DMS79 treated with DMSO at 0.1 percent for 48 hours (cell line): Measurements from ENCODE around the gene MIPEP.
"Not testable (repeated sequence)": the region's sequence is repeated elsewhere in the genome, so short reads cannot be mapped to it uniquely, and the experiment has no call there.

Source experiments
- DNase-seq: peaks from one replicate; lab custom pipeline; 2025; lab: John Stamatoyannopoulos, UW

The MIPEP gene

DNA sequence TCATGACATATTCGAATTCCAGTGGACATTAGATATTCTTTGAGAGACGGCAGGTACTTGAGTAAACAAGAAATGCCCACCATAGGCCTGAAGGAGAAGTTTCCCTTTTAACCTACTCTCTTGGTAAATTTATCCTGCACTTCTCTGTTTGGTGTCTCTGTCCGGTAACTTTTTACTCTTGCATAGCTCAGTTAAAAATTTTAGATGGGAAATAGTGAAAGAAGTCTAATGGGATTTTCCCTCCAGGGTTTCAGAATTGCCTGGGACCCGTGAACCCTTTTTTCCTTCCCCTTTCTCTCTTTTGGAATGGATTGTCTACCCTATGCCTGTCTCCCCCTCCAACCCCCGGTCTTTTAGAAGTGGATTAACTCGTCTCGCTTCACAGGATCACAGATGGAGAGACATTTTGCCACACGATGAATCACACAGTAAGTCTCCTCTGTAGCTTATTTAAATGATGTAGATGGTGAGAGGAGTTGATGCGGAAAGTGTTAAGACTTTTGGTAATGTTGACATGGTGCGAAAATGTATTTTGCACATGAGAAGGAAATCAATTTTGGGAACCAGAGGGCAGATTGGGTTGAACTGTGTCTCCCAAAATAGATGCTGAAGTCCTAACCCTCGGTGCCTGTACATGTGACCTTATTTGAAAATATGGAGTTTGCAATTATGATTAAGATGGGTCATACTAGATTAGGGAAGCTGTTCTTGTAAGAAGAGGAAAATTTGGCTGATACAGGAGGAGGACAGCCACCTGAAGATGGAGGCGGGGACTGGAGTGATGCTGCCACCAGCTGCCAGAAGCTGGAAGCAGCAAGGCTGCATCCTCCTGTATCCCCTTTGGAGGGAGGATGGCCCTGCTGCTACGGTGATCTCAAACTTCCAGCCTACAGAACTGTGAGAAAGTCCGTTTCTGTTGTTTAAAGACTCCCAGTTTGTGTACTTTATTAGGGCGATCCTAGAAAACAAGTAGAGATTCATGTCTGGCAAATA is 711 bp upstream of the MIPEP start:
- peak; percentile 27 for DNase-seq

DNA sequence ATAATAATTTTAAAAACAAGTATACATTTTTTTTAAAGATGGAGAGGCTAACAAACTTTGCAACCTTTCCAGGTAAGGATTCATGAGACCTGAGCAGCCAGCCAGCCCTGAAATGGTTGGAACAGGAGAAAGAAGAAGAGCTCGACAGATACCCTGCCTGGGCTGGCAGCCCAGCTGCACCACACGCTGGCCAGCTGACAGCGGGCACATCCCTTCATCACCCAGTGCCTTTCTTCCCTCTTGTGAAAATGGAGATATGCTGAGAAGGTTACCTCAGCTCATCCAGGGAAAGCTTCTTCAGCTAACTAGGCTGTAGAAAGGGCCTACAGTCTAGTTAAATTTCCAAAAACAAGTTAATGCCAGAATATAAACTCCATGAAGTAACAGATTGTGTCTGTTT is 4.8 kb downstream of the MIPEP start:
- not testable (repeated sequence) for DNase-seq

DNA sequence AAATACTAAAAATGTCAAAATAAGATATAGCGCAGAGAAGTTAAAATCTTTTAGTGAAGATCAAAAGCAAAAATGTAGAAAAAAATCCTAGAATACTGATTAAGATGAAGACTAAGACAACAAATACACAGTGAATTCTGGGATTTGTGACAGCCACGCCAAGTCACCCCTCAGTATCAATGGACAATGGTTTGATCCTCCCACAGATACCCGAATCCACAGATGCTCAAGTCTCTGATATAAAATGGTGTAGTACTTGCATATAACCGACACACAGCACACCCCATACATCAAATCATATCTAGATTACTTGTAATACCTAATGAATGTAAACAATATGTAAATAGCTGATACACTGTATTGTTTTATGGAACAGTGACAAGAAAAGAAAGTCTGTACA is 5.9 kb downstream of the MIPEP start:
- no peak for DNase-seq

DNA sequence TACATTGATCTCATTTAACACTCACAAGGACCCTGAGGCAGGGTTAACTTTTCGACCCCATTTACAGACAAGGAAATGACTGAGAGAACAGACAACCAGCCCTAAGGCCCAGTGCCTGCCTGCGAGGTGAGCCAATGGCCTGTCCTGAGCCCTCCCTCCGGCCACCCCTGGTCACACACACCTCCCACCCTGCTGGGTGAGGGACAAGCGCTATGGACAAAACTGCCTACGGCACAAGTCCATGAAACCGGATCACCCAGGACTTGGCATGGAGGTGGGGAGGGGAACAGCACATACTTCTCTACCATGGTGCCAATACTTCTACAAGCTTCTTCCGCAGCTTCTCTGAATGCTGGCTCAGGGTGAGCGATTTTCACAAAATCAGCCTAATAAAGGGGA is 7.8 kb downstream of the MIPEP start:
- not testable (repeated sequence) for DNase-seq

DNA sequence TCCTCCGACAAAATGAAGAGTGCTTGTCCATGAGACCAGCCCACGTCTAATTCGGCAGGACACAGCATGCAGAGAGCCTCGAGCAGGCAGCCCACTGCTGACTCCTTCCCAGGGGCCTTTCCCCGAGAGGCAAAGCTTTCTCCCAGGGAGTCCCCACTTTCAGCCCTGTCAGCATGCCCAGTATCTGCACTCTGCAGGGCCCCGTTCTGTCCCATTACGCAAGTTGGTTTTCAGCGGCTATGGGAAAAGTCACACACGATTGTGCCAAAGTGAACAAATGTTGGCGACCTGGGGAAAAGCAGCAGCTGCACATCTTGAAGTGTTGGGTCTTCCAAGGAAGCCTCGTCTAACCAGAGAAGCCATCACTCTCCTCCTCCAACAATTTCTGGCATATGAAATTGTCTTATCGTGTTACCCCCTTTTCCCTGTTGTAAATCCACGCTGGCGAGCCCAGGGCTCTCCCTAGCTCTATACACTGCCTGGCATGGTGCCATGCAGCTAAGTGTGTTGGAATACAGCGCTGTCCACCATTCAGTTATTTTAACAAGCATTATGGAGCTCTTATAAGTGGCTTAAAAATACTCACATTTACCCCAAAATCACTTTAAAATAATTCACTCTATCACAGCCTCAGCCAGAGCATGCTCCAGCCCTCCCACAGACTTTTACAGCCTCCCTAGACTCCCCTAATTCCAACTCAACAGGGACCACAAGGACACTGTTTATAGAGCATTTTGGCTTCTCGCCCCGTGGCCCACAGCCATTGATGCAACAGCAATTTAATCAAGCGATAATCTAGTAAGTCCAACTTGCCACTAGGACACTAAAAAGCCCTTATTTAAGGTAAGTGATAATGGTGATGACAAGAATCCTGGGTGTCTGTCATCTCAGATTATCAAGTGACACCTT is 8.5 kb downstream of the MIPEP start:
- DNase-seq, result not testable (repeated sequence)

DNA sequence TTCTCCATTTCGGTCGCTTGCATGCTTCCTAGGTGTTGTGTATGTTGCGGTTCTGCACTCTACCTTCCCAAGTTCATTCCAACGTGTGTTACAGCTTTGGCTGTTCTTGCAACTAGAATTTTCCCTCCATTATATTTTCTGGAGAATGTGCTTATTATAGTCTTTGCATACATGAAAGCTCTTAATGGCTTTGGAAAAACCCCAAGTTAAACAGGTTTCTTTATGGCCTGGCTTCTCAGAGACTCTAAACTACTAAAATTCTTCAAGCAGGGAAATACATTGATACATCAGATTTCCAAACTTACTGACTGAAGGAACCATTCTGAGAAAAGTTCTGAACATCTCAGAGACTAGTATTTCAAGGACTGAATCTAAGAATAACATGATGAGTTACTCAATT is 11.9 kb downstream of the MIPEP start:
- no peak for DNase-seq

DNA sequence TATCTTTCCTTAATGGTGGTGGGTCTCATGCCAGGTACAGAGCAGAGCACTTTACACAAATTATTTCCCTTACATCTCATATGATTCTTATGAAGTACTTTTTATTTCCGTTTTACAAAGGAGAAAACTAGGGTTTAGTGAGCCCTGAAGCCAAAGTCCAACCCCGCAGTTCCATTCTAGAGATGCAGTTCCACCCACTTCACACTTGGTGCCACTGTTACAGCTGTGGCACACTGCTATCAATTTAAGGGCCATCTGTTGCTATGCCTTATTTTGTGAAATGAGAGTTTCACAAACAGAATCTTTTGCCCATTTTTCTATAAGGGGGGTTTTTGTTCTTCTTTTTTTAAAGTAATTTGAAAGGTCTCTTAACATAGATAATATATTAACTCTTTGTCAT is 12.9 kb downstream of the MIPEP start:
- DNase-seq, result no peak

DNA sequence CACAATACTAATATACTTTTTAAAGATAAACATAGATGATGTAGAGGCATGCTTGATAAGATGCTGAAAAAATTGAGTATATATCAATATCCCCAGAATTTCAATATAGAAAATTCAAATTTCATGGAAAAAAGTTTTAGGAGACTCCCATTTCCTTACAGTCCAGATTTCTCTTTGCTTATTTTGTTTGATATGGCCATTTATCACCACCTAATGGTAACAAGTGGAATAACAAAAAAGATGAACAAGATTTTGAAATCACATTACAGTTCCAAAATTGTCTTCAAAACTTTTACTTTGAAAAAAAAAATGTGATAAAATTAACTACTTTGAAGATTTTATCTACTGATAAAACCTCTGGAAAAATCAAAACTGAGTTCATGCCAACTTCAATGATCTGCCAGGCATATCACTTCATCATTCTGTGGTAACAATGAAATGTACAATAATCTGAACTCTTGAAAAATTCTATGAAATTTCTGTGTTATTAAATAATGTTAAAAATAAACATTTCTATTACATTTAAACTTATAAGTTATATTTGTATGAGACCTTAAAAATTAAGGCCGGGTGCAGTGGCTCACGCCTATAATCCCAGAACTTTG is 17.5 kb downstream of the MIPEP start:
- peak; percentile 15 for DNase-seq

DNA sequence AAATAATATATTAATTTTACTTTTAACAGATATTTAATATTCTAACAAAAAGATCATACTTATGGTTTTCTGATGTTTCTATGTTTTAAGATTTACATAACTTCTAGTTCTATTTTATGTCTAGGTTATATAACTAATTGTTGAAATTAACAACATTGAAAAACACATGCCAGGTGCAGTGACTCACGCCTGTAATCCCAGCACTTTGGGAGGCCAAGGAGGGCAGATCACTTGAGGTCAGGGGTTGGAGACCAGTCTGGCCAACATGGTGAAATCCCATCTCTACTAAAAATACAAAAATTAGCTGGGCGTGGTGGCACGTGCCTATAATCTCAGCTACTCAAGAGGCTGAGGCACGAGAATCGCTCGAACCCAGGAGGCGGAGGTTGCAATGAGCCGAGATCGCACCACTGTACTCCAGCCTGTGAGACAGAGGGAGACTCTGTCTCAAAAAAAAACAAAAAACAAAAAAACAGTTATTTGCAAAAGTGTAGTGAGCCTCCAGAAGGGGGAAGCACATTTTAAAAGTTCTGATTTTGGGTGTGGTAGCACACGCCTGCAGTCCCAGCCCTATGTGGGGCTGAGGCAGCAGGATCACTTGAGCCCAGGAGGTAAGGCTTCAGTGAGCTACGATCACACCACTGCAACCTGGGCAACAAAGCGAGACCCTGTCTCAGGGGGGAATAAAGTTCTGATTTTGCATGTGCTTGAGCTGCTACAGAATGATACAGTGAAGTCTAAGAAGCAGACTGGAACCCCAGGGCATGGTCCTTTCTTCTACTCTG is 18.7 kb downstream of the MIPEP start:
- DNase-seq, result no peak

DNA sequence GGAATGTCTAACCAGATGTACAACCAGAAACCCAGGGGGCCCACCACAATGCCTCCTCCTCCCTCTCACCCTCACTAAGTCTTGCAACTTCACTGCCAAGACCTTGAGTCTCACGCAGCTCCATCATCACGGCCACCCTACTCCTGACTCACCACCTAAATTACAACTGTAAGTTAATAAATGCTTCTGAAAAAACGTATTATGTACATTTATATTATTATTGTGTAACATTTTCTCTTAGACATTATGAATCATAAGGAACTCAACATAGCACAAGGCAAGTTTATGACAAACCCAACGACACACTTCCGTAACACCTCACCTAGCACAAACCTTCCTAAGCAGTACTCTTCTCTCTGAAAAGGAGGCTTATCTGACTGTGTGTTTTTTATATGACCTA is 20.7 kb downstream of the MIPEP start:
- DNase-seq, result no peak

DNA sequence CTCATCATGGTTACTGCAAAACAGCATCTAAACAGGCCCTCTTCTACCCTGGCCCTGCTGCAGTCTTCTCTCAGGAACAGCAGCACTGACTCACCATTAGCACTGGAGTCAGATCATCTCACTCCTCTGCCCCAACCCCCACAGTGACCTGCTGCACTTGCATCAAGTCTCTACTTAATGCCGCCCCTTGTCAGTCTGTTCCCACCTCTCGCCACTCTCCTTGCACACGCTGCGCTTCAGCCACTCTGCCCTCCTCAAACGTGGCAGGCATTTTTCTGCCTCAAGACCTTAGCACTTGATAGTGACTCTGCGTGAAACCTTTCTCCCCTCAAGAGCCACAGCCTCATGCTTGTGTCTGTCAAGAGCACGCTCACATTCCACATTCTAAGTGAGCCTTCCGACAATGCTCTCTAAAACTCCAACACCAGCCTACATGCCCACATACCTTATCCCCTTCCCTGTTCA is 22.1 kb downstream of the MIPEP start:
- no peak for DNase-seq

DNA sequence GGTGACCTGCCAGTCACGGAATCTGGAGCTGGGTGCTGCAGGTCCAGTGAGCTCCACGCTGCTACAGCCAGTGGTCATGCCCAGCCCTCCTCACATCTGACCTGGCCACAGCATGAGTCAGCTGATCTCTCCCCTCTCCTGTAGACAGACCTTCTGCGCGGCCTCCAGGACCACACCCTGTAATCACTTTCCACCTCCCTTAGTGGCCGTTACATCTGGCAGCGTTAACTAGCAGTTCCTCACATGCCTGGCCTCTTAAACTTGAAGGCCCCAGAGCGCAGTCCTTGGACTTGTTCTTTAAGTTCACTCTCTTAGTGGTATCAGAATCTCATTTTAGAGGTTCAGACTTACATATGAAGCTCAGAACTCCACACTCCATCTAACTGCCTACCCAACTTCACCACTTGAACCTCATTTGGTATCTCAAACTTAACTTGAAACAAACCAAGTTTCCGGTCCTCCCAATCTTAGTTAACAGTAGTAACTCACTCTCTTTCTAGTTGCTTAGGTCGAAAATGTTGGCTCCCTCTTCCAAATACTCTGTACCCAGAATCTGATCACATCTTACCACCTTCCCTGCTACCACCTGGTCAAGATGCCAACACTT is 22.7 kb downstream of the MIPEP start:
- DNase-seq, result no peak

DNA sequence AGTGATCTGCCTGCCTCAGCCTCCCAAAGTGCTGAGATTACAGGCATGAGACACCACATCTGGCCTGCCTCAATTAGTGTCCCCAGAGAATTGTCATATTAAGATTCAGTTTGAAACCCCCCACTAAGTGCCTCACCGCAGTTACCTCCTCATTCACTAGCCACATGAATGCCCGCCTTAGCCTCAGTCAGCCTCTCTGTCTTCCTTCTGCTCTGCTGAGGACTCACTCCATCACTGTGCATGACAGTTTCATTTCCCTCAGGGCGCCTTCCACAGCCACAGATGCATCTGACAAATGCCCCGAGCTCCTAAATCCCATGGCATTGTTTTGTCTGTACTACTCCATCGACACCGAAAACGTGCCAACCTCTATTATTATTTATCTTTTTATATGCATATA is 23.3 kb downstream of the MIPEP start:
- DNase-seq, result no peak

DNA sequence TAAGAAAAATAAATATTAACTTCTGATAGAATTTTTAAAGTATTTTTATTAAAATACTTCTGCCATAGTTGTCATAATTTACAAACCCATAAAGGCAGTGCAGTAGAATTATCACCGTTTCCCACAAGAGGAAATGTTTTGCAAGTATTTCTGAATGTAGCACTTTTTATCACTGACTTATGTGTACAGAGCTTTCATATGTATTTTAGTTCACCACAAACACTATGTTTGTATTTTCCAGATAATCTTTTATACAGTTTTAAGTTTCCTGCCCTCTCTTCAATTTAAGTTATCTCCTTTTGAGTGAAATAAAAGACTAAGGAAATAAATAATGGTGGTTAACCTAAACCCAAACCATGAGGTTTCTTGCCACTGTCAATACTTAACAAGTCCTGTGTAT is 24.2 kb downstream of the MIPEP start:
- DNase-seq, result no peak

DNA sequence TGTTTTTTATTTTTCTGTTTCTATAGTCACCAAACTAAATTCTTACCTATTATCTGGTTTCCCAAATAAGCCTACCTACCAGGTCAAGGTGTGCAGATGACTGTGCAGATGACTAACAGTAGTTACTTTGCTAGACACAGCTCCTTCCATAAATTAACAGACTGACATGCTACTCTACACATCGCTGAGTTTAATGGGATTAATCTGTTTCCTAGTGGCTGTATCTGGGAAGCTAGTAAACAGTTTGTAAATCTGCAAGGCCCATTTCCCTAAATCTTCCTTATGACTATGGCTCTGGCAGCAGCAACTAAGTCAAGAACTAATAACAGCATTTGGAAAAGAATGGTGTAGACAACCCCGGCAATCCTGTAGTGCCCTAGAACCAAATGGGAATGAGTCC is 27.9 kb downstream of the MIPEP start:
- no peak for DNase-seq

DNA sequence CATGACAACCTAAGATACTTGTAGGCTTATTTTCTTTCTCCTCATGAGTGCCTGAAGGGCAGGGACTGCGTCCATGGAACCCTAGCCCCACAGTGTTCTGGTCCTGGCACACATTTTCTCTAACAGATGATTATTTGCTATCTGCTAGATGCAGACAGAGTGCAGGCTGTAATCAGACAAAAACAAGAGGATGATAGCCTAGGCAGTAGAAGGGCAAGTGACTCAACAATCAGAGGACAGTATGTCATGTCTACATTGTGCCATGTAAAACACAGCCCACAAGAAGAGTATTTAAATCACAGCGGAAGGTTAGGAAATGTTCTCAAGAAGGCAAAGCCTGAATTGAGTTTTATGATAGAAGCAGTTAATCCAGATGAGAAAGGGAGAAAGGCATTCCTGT is 29.3 kb downstream of the MIPEP start:
- no peak for DNase-seq

DNA sequence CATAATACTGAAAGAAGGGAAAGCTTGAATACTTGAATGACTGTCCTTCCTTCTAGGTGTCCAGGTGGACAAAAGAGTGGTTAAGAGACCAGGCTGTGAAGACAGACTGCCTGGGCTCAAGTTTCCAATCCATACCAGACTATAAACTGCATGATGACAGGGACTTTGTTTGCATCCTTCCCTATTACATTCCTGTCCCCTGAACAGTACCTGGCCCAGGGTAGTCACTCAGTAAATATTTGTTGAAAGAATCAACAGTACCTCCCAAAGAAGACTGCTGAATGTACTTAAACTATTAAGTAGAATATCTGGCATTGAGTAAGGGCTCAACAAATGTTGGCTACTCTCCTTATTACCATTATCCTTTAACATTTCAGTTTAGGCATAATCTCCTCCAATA is 29.7 kb downstream of the MIPEP start:
- DNase-seq, result no peak

DNA sequence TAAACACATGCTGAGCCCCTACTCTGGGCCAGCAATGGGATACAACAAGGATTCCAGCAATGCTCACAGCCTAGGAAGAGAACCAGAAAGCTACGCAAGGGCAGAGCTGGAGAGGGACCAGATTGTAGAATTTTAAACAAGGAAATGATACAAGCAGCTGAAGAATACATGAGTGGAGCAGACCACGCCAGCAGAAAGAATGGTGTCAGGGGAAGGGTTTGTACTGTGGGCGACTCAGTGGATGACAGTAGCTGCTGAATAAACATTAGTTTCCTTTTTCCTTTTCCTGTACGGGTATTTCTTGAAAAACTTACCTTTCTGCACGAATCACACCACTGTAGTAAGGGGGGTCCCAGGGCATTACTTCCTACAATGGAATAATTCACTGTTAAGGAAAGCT is 30.7 kb downstream of the MIPEP start:
- no peak for DNase-seq

DNA sequence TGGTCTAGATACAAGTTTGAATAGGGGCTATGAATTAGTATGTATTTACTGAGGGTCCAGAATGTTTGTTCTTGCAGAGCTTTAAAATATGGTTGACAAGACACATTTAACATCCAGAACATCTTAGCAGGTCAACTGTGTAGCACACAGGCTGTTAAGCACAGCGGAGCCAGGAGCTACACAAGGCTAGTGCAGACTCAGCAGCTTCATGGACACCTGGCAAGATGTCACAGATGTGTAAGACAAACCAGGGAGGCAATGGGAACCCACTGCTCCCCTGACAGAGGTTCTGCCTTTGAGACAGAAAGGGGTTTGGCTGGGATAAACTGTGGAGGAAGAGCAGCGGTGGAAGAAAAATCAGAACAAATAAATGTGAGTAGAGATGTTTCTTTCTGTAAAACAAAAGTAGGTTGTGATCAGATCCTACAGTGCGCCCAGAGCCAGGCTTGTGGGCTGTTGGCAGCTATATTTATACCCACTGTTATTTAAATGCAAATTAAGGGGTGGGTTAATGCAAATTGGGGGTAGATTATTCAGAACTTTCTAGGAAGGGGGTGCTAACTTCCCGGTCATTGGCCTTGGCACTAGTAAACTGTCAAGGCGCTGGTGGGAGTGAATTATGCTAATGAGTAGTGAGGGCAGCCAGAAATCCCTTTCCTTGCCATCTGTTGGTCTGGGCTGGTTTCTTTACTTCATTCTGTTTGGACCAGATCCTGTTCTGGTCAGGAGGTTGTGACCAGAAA is 33.0 kb downstream of the MIPEP start:
- no peak for DNase-seq

DNA sequence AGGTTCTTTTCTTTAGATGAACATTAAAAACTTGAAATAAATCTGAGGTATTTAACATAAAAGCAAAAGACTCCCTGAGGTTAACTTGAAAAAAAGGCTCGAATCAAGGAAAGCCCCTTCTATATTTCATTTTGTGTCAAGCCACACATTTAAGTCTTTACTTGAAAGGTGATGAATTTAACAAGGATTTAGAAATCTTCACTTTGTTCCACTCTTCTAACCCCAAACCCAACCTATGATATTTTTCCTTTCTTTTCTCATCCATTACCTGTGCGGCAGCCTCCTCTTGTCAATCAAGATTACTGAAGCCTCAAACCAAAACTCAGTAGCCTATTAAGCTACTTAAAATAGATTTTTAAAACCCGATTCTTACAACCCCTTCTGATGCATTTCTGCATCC is 33.8 kb downstream of the MIPEP start:
- no peak for DNase-seq
